MG63 (cell line): Measurements from ENCODE around the gene POU2AF2. TPM values are rescaled to one million over a fixed set of nuclear protein-coding genes. Genes with fewer than 3 reads are reported as not detected.
A peak's percentile ranks its signal among the peaks of the same experiment; 100 is the strongest.
"Not testable (repeated sequence)": the region's sequence is repeated elsewhere in the genome, so short reads cannot be mapped to it uniquely, and the experiment has no call there.

Experiments
- DNase-seq: peaks from one replicate; pipeline ENCODE4 v3.0.0-alpha.2; 2020
- H3K27me3 ChIP-seq: fragments of 250-450 bp; sonication (Bioruptor Pico); 2 replicates; pipeline ENCODE4 v1.5.1; 2020; ENCODE audit warnings: mild to moderate bottlenecking, moderate library complexity
- H3K36me3 ChIP-seq: fragments of 250-450 bp; sonication (Bioruptor Pico); 2 replicates; pipeline ENCODE4 v1.5.1; 2020; ENCODE audit warnings: mild to moderate bottlenecking, moderate library complexity
- H3K4me3 ChIP-seq: fragments of 250-450 bp; sonication (Bioruptor Pico); 2 replicates; pipeline ENCODE4 v1.5.1; 2020; ENCODE audit warnings: mild to moderate bottlenecking, moderate library complexity
- H3K9me3 ChIP-seq: fragments of 250-450 bp; sonication (Bioruptor Pico); 2 replicates; pipeline ENCODE4 v1.5.1; 2020; ENCODE audit warnings: mild to moderate bottlenecking, moderate library complexity
- total RNA-seq: library from RNA; depleted of rRNA; stranded (reverse); fragments of >200 nt; shearing (Covaris generic); gene quantifications from 2 replicates; pipeline ENCODE4 v1.2.3, GENCODE V29; 2014; ENCODE audit warnings: low replicate concordance; rRNA removed

The POU2AF2 gene
- not detected in 2 replicates for total RNA-seq

GRCh38 chr11:111245425-111245824 is at the start of gene POU2AF2:
TSS of gene POU2AF2 (plus strand) at chr11:111245725. CDS start at chr11:111245854, 129 bp downstream.
- Histone ChIP-seq H3K36me3 (no peaks in the 10 kb centered on the region), H3K4me3 (no peak within 1 kb of the TSS), H3K27me3 (peaks cover 33% of the 10 kb centered on the region), H3K9me3 (no peaks in the 10 kb centered on the region)
- DNase-seq: no peak

- no peaks in the 10 kb centered on the region for H3K27me3 ChIP-seq
- no peaks in the 10 kb centered on the region for H3K9me3 ChIP-seq
- no peak overlapping the region for H3K4me3 ChIP-seq
- DNase-seq: no peak
- no peaks in the 10 kb centered on the region for H3K36me3 ChIP-seq
These were observed 45.5 kb upstream of the POU2AF2 start for GRCh38 chr11:111200010-111200534.

- Histone ChIP-seq H3K27me3 (no peaks in the 10 kb centered on the region), H3K36me3 (no peaks in the 10 kb centered on the region), H3K4me3 (no peak overlapping the region), H3K9me3 (no peaks in the 10 kb centered on the region)
- no peak for DNase-seq
These were observed 41.3 kb upstream of the POU2AF2 start for GRCh38 chr11:111204211-111204610.

GRCh38 chr11:111205632-111206385 is 39.7 kb upstream of the POU2AF2 start:
- H3K9me3 ChIP-seq: no peaks in the 10 kb centered on the region
- DNase-seq: no peak
- no peaks in the 10 kb centered on the region for H3K27me3 ChIP-seq
- no peaks in the 10 kb centered on the region for H3K36me3 ChIP-seq
- H3K4me3 ChIP-seq: no peak overlapping the region

GRCh38 chr11:111206472-111206871 is 39.1 kb upstream of the POU2AF2 start:
- H3K4me3 ChIP-seq: no peak overlapping the region
- no peaks in the 10 kb centered on the region for H3K27me3 ChIP-seq
- DNase-seq: peak; percentile 46
- no peaks in the 10 kb centered on the region for H3K36me3 ChIP-seq
- H3K9me3 ChIP-seq: no peaks in the 10 kb centered on the region

GRCh38 chr11:111207213-111207612 is 38.3 kb upstream of the POU2AF2 start:
- H3K4me3 ChIP-seq: no peak overlapping the region
- no peak for DNase-seq
- H3K9me3 ChIP-seq: no peaks in the 10 kb centered on the region
- H3K27me3 ChIP-seq: no peaks in the 10 kb centered on the region
- H3K36me3 ChIP-seq: no peaks in the 10 kb centered on the region

GRCh38 chr11:111209543-111210355 is 35.8 kb upstream of the POU2AF2 start:
- H3K9me3 ChIP-seq: no peaks in the 10 kb centered on the region
- no peak overlapping the region for H3K4me3 ChIP-seq
- H3K36me3 ChIP-seq: no peaks in the 10 kb centered on the region
- DNase-seq: no peak
- H3K27me3 ChIP-seq: no peaks in the 10 kb centered on the region

- DNase-seq: no peak
These were observed 32.3 kb upstream of the POU2AF2 start for GRCh38 chr11:111213256-111213655.

GRCh38 chr11:111220721-111221120 is 24.8 kb upstream of the POU2AF2 start:
- H3K36me3 ChIP-seq: no peaks in the 10 kb centered on the region
- no peaks in the 10 kb centered on the region for H3K27me3 ChIP-seq
- H3K9me3 ChIP-seq: peaks cover 4% of the 10 kb centered on the region
- DNase-seq: no peak
- no peak overlapping the region for H3K4me3 ChIP-seq

More at GRCh38 chr11:111213256-111213655, 32.3 kb upstream of the POU2AF2 start:
- Histone ChIP-seq H3K36me3 (no peaks in the 10 kb centered on the region), H3K27me3 (no peaks in the 10 kb centered on the region), H3K9me3 (no peaks in the 10 kb centered on the region; the same call in 1 of the 2 replicates), H3K4me3 (no peak overlapping the region)

GRCh38 chr11:111221208-111221607 is 24.3 kb upstream of the POU2AF2 start:
- H3K36me3 ChIP-seq: no peaks in the 10 kb centered on the region
- H3K4me3 ChIP-seq: no peak overlapping the region
- H3K27me3 ChIP-seq: no peaks in the 10 kb centered on the region
- peaks cover 4% of the 10 kb centered on the region for H3K9me3 ChIP-seq
- no peak for DNase-seq

GRCh38 chr11:111221936-111222335 is 23.6 kb upstream of the POU2AF2 start:
- not testable (repeated sequence) for H3K27me3 ChIP-seq, H3K4me3 ChIP-seq, DNase-seq, H3K36me3 ChIP-seq, H3K9me3 ChIP-seq

GRCh38 chr11:111222821-111223455 is 22.6 kb upstream of the POU2AF2 start:
- not testable (repeated sequence) for H3K4me3 ChIP-seq, H3K27me3 ChIP-seq, H3K36me3 ChIP-seq, H3K9me3 ChIP-seq, DNase-seq

- Histone ChIP-seq H3K9me3 (peaks cover 4% of the 10 kb centered on the region), H3K36me3 (no peaks in the 10 kb centered on the region), H3K4me3 (no peak overlapping the region), H3K27me3 (no peaks in the 10 kb centered on the region)
- no peak for DNase-seq
These were observed 19.6 kb upstream of the POU2AF2 start for GRCh38 chr11:111225881-111226280.

GRCh38 chr11:111229604-111230003 is 15.9 kb upstream of the POU2AF2 start:
- H3K4me3 ChIP-seq: no peak overlapping the region

GRCh38 chr11:111230122-111230465 is 15.4 kb upstream of the POU2AF2 start:
- peak overlapping the region; percentile 59; the same call in 1 of the 2 replicates for H3K4me3 ChIP-seq
- H3K27me3 ChIP-seq: no peaks in the 10 kb centered on the region
- peaks cover 3% of the 10 kb centered on the region for H3K9me3 ChIP-seq
- no peaks in the 10 kb centered on the region for H3K36me3 ChIP-seq
- DNase-seq: no peak

More at GRCh38 chr11:111229604-111230003, 15.9 kb upstream of the POU2AF2 start:
- Histone ChIP-seq H3K36me3 (no peaks in the 10 kb centered on the region), H3K27me3 (no peaks in the 10 kb centered on the region), H3K9me3 (peaks cover 4% of the 10 kb centered on the region)
- DNase-seq: no peak

GRCh38 chr11:111231836-111232235 is 13.7 kb upstream of the POU2AF2 start:
- H3K9me3 ChIP-seq: no peaks in the 10 kb centered on the region
- H3K4me3 ChIP-seq: no peak overlapping the region
- DNase-seq: no peak
- no peaks in the 10 kb centered on the region for H3K36me3 ChIP-seq
- H3K27me3 ChIP-seq: no peaks in the 10 kb centered on the region

GRCh38 chr11:111236383-111236782 is 9.1 kb upstream of the POU2AF2 start:
- no peaks in the 10 kb centered on the region for H3K9me3 ChIP-seq
- H3K36me3 ChIP-seq: no peaks in the 10 kb centered on the region
- DNase-seq: no peak
- peaks cover 9% of the 10 kb centered on the region for H3K27me3 ChIP-seq
- no peak overlapping the region for H3K4me3 ChIP-seq
